ENCODE measurements around the gene ZDHHC7. TPM values are rescaled to one million over a fixed set of nuclear protein-coding genes. Genes with fewer than 3 reads are reported as not detected.

Gene ZDHHC7
- total and polyA plus RNA-seq, 4 donors, result 2.5 to 14.9 (median 12.1) TPM

GRCh38 chr16:85028685-85029407 lies 17.5 kb upstream of the ZDHHC7 start:
- H3K4me3 ChIP-seq (ENCODE audit: low read depth in 1 of 3, low read length in 3 of 3), result no peak overlapping the region
- H3K27me3 ChIP-seq (ENCODE audit: control insufficient read depth in 4 of 4, insufficient read depth in 4 of 4, low read length in 3 of 4), result no peaks in the 10 kb centered on the region
- H3K4me1 ChIP-seq (ENCODE audit: control insufficient read depth in 4 of 4, insufficient read depth in 4 of 4, low read length in 3 of 4), result peaks cover 0 to 15% (median 9%) of the 10 kb centered on the region in 4 donors
- no peak for TF ChIP-seq FOXA2 (IDR thresholded peaks at IDR 0.05)
- no peak for TF ChIP-seq YY1 (IDR thresholded peaks at IDR 0.05)
- TF ChIP-seq MAX (IDR thresholded peaks at IDR 0.05), result no peak
- no peak for TF ChIP-seq EGR1 (IDR thresholded peaks at IDR 0.05; ENCODE audit: low read depth in 2 of 2)
- no peak for TF ChIP-seq ZBTB33 (IDR thresholded peaks at IDR 0.05)
- TF ChIP-seq TAF1 (conservative IDR thresholded peaks at IDR 0.05), result no peak
- TF ChIP-seq FOXA1 (IDR thresholded peaks at IDR 0.05), result no peak
- TF ChIP-seq JUND (IDR thresholded peaks at IDR 0.05), result no peak
- no peak for TF ChIP-seq CTCF (IDR thresholded peaks at IDR 0.05; ENCODE audit: low read depth, low read length, missing input control)
- TF ChIP-seq NR2F2 (IDR thresholded peaks at IDR 0.05), result no peak
- TF ChIP-seq GABPA (IDR thresholded peaks at IDR 0.05 in 1 of 2, conservative IDR thresholded peaks at IDR 0.05 in 1 of 2), result no peak
- TF ChIP-seq REST (IDR thresholded peaks at IDR 0.05), result no peak
- TF ChIP-seq HNF4G (IDR thresholded peaks at IDR 0.05), result no peak
- TF ChIP-seq RAD21 (IDR thresholded peaks at IDR 0.05), result no peak
- TF ChIP-seq HNF4A (conservative IDR thresholded peaks at IDR 0.05), result no peak
- no peak for TF ChIP-seq ATF3 (IDR thresholded peaks at IDR 0.05)
- TF ChIP-seq RXRA (IDR thresholded peaks at IDR 0.05), result no peak
- peak overlapping the region in 1 of 2 donors; percentile 19 for H3K27ac ChIP-seq (ENCODE audit: low read depth in 1 of 2, low read length in 2 of 2)
- no peak overlapping the region for H3K9ac ChIP-seq (ENCODE audit: low read depth in 1 of 2, low read length in 2 of 2)
- WGBS, result 62% methylated on average over 17 of the region's 17 CpGs
- DNase-seq (ENCODE audit: low spot score), result no peak
- H3K36me3 ChIP-seq (ENCODE audit: control insufficient read depth in 4 of 4, insufficient read depth in 3 of 4, low read depth in 1 of 4, low read length in 3 of 4), result no peaks in the 10 kb centered on the region
- no peaks in the 10 kb centered on the region for H3K9me3 ChIP-seq (ENCODE audit: control insufficient read depth in 4 of 4, low read length in 3 of 4)

Data from liver (tissue), 9 donors.